C4-2B (cell line): Measurements from ENCODE around the gene EIF4H.

ENCODE experiments used
- CTCF ChIP-seq: fragments of 450-650 bp; conservative IDR thresholded peaks from 2 replicates; pipeline ENCODE4 v1.5.1; 2017; ENCODE audit warnings: mild to moderate bottlenecking
- ZFX ChIP-seq: fragments of 450-650 bp; IDR thresholded peaks from 2 replicates; pipeline ENCODE4 v1.6.1; 2017

- no peak for TF ChIP-seq CTCF
- TF ChIP-seq ZFX, result no peak
Measured at GRCh38 chr7:74153736-74154135, 20.4 kb upstream of the EIF4H start.
